ENCODE measurements around the gene ZNF536.

GRCh38 chr19:30421571-30421970, 49.4 kb downstream of the ZNF536 start:
- TF ChIP-seq CTCF (IDR thresholded peaks at IDR 0.05; ENCODE audit: low read depth, low read length): no peak
- TF ChIP-seq POLR2A (IDR thresholded peaks at IDR 0.05; ENCODE audit: extremely low read depth, insufficient read length): no peak
- no peak for TF ChIP-seq MYC (IDR thresholded peaks at IDR 0.05; ENCODE audit: low read depth, low read length)
